ENCODE results near the gene C1orf53. TPM values are rescaled to one million over a fixed set of nuclear protein-coding genes. Genes with fewer than 3 reads are reported as not detected.

Gene C1orf53
- total and polyA plus RNA-seq, 2 of the 8 experiments (the other 6 are each of a cell fraction or from before 2014, with no cell fraction given), result 0.56 to 1.3 TPM

- Histone ChIP-seq H3K56ac (replicated peaks; ENCODE audit: insufficient read length, low read depth, low read length) (no peak overlapping the region), H3K4me3 (ENCODE audit: extremely low read depth in 1 of 4, insufficient read depth in 2 of 4, low read depth in 3 of 4, low read length in 4 of 4) (peak overlapping the region; percentile 25 to 58 (median 28); a peak in 7 of 8 replicates), H3K79me1 (ENCODE audit: low read depth, low read length) (no peaks in the 10 kb centered on the region), H2BK120ac (replicated peaks; ENCODE audit: low read depth, low read length) (no peak overlapping the region), H4K5ac (ENCODE audit: insufficient read length, low read depth, low read length) (no peak overlapping the region), H3K36me3 (ENCODE audit: control insufficient read depth in 2 of 4, insufficient read depth in 4 of 4, low read length in 3 of 4) (no peaks in the 10 kb centered on the region), H4K91ac (replicated peaks; ENCODE audit: insufficient read length, low read length) (no peak overlapping the region), H3K9ac (replicated peaks in 1 of 4; ENCODE audit: extremely low read depth in 1 of 4, low read depth in 3 of 4, low read length in 3 of 4) (no peak overlapping the region), H3K23ac (ENCODE audit: insufficient read length) (no peak overlapping the region), H2AK5ac (ENCODE audit: low read depth, low read length) (no peak overlapping the region), H3K18ac (ENCODE audit: extremely low read depth, low read length) (no peak overlapping the region), H3K4me1 (replicated peaks in 1 of 4; ENCODE audit: control insufficient read depth in 3 of 4, insufficient read depth in 4 of 4, low read length in 3 of 4) (peaks cover 13 to 46% (median 23%) of the 10 kb centered on the region in 4 experiments), H2BK5ac (ENCODE audit: low read depth, low read length) (no peak overlapping the region), H2BK15ac (ENCODE audit: low read length) (no peak overlapping the region), H2BK12ac (ENCODE audit: low read depth, low read length) (peak overlapping the region; percentile 20), H3K4ac (replicated peaks; ENCODE audit: insufficient read length, low read depth, low read length) (no peak overlapping the region), H3K14ac (ENCODE audit: insufficient read length) (no peak overlapping the region), H3K4me2 (ENCODE audit: insufficient read depth in 1 of 2, low read depth in 2 of 2, low read length in 2 of 2) (peak overlapping the region; percentile 74 to 83), H3K23me2 (ENCODE audit: low read depth, low read length) (peaks cover 4% of the 10 kb centered on the region; the same call in 1 of the 2 replicates), H2BK20ac (ENCODE audit: low read length) (no peak overlapping the region), H2AFZ (ENCODE audit: low read length) (no peak overlapping the region), H3K79me2 (ENCODE audit: control insufficient read depth in 1 of 2, insufficient read depth in 2 of 2, low read length in 2 of 2) (no peaks in the 10 kb centered on the region), H4K20me1 (replicated peaks in 1 of 2; ENCODE audit: control insufficient read depth in 1 of 2, insufficient read depth in 2 of 2, low read length in 2 of 2) (peaks cover 14 to 21% of the 10 kb centered on the region in 2 experiments), H3K27me3 (replicated peaks in 1 of 4; ENCODE audit: control insufficient read depth in 3 of 4, extremely low read depth in 1 of 4, insufficient read depth in 3 of 4, low read length in 3 of 4) (peaks cover 98 to 100% (median 100%) of the 10 kb centered on the region in 4 experiments), H3K27ac (ENCODE audit: low read depth, low read length) (no peak overlapping the region), H3K9me3 (ENCODE audit: insufficient read depth in 2 of 2, low read depth in 1 of 2, low read length in 1 of 2) (no peaks in the 10 kb centered on the region), H4K8ac (ENCODE audit: extremely low read depth, insufficient read depth, low read length) (no peak overlapping the region)
- FAIRE-seq, result no peak
- CTCF ChIA-PET (ENCODE audit: partially characterized antibody), result interaction anchor here (0.6 to 2.2 kb wide), 6 partner anchors 9 to 386 kb away, joined by 3 to 8 read pairs (median 3); partner anchors contain the start of gene C1orf53
- peak in 1 of 2 experiments; percentile 72 for DNase-seq (ENCODE audit: low read depth in 1 of 2, low spot score in 2 of 2)
- POLR2A ChIA-PET (ENCODE audit: partially characterized antibody), result interaction anchor here (0.6 to 3.5 kb wide), 3 partner anchors 9 to 384 kb away, joined by 3 to 27 read pairs (median 3); partner anchors contain the start of gene C1orf53
- WGBS, 2 experiments (ENCODE audit: extremely low coverage in 1 of 2, insufficient coverage in 1 of 2, insufficient read length in 1 of 2, insufficient replicate concordance in 2 of 2, low coverage in 1 of 2, low lambda C conversion rate in 2 of 2, missing lambda C conversion rate in 1 of 2), result 2% methylated on average over 39 of the region's 46 CpGs; no CpG with 5 or more reads in 1 of the 2 experiments
Observed at GRCh38 chr1:197911857-197912696, 9.6 kb downstream of the C1orf53 start.
